Thyroid gland (tissue), 4 donors: ENCODE data around the gene PHOX2A.

ENCODE experiments used
- CTCF ChIP-seq, 6 experiments: fragments of 200-600 bp in 3 of 6; fragments of 450-650 bp in 3 of 6; sonication (generic) in 3 of 6; IDR thresholded peaks; one replicate each; pipeline ENCODE4 v1.5.1; 2016 to 2019; ENCODE audit warnings: antibody characterized with exemption in 6 of 6, mild to moderate bottlenecking in 2 of 6, inconsistent platforms in 1 of 6, moderate library complexity in 1 of 6
- POLR2A ChIP-seq, 2 donors: fragments of 450-650 bp; IDR thresholded peaks; one replicate each; pipeline ENCODE4 v1.6.1; 2017; ENCODE audit warnings: antibody characterized with exemption in 2 of 2, mild to moderate bottlenecking in 2 of 2, moderate library complexity in 1 of 2

GRCh38 chr11:72260574-72260973 lies 16.6 kb upstream of the PHOX2A start:
- TF ChIP-seq CTCF (IDR thresholded peaks at IDR 0.05): no peak
- no peak for TF ChIP-seq POLR2A (IDR thresholded peaks at IDR 0.05)
